KMS-11 (cell line): ENCODE measurements around the gene PPP1R1C.

Source experiments
- H2AFZ ChIP-seq: fragments of 200-600 bp; sonication (generic); 2 replicates; pipeline ENCODE4 v1.6.1; 2016; ENCODE audit warnings: antibody characterized with exemption, mixed run types, low read depth
- H3K27ac ChIP-seq: fragments of 200-600 bp; sonication (generic); 2 replicates; pipeline ENCODE4 v1.6.1; 2016; ENCODE audit warnings: mild to moderate bottlenecking, mixed run types
- H3K27me3 ChIP-seq: fragments of 200-600 bp; sonication (generic); 2 replicates; pipeline ENCODE4 v1.6.1; 2017; ENCODE audit warnings: mild to moderate bottlenecking, low read depth, mixed run types, moderate library complexity; ENCODE audit not compliant: insufficient read depth
- H3K36me3 ChIP-seq: fragments of 200-600 bp; sonication (generic); 2 replicates; pipeline ENCODE4 v1.6.1; 2017; ENCODE audit warnings: mild to moderate bottlenecking, mixed run types; ENCODE audit not compliant: insufficient read depth
- H3K4me1 ChIP-seq: fragments of 200-600 bp; sonication (generic); 2 replicates; pipeline ENCODE4 v1.6.1; 2016; ENCODE audit warnings: mild to moderate bottlenecking, low read depth, mixed run types; ENCODE audit not compliant: poor library complexity, severe bottlenecking
- H3K4me2 ChIP-seq: fragments of 200-600 bp; sonication (generic); 2 replicates; pipeline ENCODE4 v1.7.0; 2016; ENCODE audit warnings: mild to moderate bottlenecking, mixed run types
- H3K4me3 ChIP-seq: fragments of 200-600 bp; sonication (generic); IDR thresholded peaks from 2 replicates; pipeline ENCODE4 v1.6.1; 2017; ENCODE audit warnings: low read depth, low read length, mixed read lengths; ENCODE audit not compliant: insufficient read depth
- H3K79me2 ChIP-seq: fragments of 200-600 bp; sonication (generic); 2 replicates; pipeline ENCODE4 v1.6.1; 2016; ENCODE audit warnings: low read depth, mixed run types; ENCODE audit not compliant: insufficient read depth
- H3K9ac ChIP-seq: fragments of 200-600 bp; sonication (generic); 2 replicates; pipeline ENCODE4 v1.6.1; 2016; ENCODE audit warnings: mild to moderate bottlenecking, mixed run types
- H4K20me1 ChIP-seq: fragments of 200-600 bp; sonication (generic); 2 replicates; pipeline ENCODE4 v1.6.1; 2016; ENCODE audit warnings: mild to moderate bottlenecking, mixed run types; ENCODE audit not compliant: insufficient read depth
- CTCF ChIP-seq: fragments of 200-600 bp; sonication (generic); conservative IDR thresholded peaks from 2 replicates; pipeline ENCODE4 v1.6.1; 2017; ENCODE audit warnings: low read depth, mild to moderate bottlenecking, antibody characterized with exemption, low read length, moderate library complexity, mixed read lengths

PPP1R1C gene

DNA sequence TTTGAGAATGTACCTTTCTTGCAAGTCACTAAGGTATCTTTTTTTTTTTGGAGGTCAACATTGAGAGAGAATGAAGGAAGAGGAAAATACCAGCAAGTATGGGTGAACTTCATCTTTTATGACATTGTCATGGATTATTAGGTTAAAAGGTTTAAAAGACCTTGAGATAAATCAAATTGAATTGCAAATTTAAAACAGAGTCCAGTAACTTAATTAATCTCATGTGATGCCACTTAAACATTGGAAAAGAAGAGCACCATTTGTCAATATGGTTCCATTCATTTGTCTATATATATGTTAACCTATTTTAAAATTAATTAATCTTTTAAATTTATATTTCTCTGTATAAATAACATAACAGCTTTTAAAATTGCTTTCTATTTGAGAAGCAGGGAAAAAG lies 83.8 kb downstream of the PPP1R1C start:
- Histone ChIP-seq H3K4me2 (no peak overlapping the region), H2AFZ (no peak overlapping the region), H3K9ac (no peak overlapping the region), H3K4me1 (no peaks in the 10 kb centered on the region), H3K79me2 (no peaks in the 10 kb centered on the region), H3K36me3 (no peaks in the 10 kb centered on the region), H3K27ac (no peak overlapping the region), H3K27me3 (no peaks in the 10 kb centered on the region), H4K20me1 (no peaks in the 10 kb centered on the region), H3K4me3 (no peak overlapping the region)
- no peak for TF ChIP-seq CTCF

DNA sequence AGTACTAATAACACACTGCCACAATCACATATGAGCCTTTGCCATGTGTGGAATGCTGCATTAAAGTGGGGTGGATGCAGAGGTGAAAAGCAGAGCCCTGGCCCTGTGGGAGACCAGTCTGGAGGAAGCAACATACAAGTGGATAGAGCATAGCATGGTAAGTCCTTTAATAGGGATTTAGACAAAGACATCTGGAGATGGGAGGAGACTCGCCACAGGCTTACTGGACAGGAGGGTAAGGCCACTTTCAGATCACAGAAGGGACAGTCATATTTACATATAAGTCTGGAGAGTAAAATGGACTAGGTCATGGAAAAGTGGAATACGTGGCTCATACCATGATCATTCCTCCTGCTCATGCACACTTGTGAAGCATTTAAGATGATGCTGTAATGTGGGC lies 84.3 kb downstream of the PPP1R1C start:
- H3K4me1 ChIP-seq: no peaks in the 10 kb centered on the region
- H2AFZ ChIP-seq: no peak overlapping the region
- no peak for TF ChIP-seq CTCF
- H3K9ac ChIP-seq: no peak overlapping the region
- H3K4me3 ChIP-seq: no peak overlapping the region
- no peaks in the 10 kb centered on the region for H3K36me3 ChIP-seq
- H4K20me1 ChIP-seq: no peaks in the 10 kb centered on the region
- H3K79me2 ChIP-seq: no peaks in the 10 kb centered on the region
- no peaks in the 10 kb centered on the region for H3K27me3 ChIP-seq
- no peak overlapping the region for H3K27ac ChIP-seq
- no peak overlapping the region for H3K4me2 ChIP-seq

- TF ChIP-seq CTCF: no peak
- no peaks in the 10 kb centered on the region for H3K36me3 ChIP-seq
- no peak overlapping the region for H3K27ac ChIP-seq
These were observed 85.1 kb downstream of the PPP1R1C start for GRCh38 chr2:182070736-182071135.

DNA sequence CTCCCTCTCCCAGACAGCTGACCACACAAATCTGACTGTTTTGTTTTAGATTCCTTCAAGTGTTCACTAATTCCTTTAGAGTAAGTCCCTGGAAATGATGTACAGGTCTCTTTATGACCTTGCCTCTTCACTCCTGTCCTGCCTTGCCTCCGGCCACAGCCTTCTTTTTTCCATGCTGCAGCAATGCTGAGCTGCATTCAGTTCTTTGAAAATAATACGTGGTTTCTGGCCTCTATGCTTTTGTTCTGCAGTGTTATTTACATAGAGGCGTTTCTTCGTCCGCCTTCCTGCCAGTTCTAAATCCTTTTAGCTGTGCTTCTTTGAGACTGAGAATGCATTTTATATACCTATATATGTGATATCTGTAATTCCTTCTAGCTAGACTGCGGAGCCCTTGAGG lies 87.2 kb downstream of the PPP1R1C start:
- Histone ChIP-seq H3K4me2 (no peak overlapping the region), H3K36me3 (no peaks in the 10 kb centered on the region), H3K9ac (no peak overlapping the region), H4K20me1 (no peaks in the 10 kb centered on the region), H2AFZ (no peak overlapping the region), H3K4me1 (no peaks in the 10 kb centered on the region), H3K79me2 (no peaks in the 10 kb centered on the region), H3K4me3 (no peak overlapping the region), H3K27ac (no peak overlapping the region), H3K27me3 (no peaks in the 10 kb centered on the region)
- TF ChIP-seq CTCF: no peak

More at GRCh38 chr2:182070736-182071135, 85.1 kb downstream of the PPP1R1C start:
- Histone ChIP-seq H2AFZ (no peak overlapping the region), H3K9ac (no peak overlapping the region), H3K4me3 (no peak overlapping the region), H3K27me3 (no peaks in the 10 kb centered on the region), H3K79me2 (no peaks in the 10 kb centered on the region), H4K20me1 (no peaks in the 10 kb centered on the region), H3K4me1 (no peaks in the 10 kb centered on the region), H3K4me2 (no peak overlapping the region)

DNA sequence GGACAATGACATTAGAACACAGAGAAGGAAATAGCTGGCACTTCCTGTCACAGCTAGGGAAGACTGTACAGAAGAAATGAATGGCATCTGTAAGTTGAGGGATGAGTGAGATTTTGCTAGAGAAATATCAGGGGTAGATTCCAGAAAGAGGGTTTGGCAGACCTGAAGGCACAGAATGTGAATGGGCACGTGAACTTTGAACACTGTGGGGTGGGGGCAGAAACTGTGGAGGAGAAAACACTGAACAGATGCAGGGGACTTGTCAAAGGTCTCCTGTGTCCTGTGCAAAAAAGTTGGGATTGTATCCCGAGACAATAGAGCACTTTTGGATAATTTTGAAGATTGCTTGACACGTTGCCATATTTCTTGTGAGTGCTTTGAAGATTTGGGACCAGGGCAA lies 88.0 kb downstream of the PPP1R1C start:
- Histone ChIP-seq H3K4me1 (no peaks in the 10 kb centered on the region), H4K20me1 (no peaks in the 10 kb centered on the region), H2AFZ (no peak overlapping the region), H3K27me3 (no peaks in the 10 kb centered on the region), H3K27ac (no peak overlapping the region), H3K79me2 (no peaks in the 10 kb centered on the region), H3K9ac (no peak overlapping the region), H3K4me3 (no peak overlapping the region), H3K36me3 (no peaks in the 10 kb centered on the region), H3K4me2 (no peak overlapping the region)
- no peak for TF ChIP-seq CTCF
